HG03066 (cell line): ENCODE results near the gene DOCK7.
A peak's percentile ranks its signal among the peaks of the same experiment; 100 is the strongest.
"Not testable (repeated sequence)": the region's sequence is repeated elsewhere in the genome, so short reads cannot be mapped to it uniquely, and the experiment has no call there.

Experiments used
- ATAC-seq: cut with Tn5 transposase; IDR thresholded peaks from one replicate; pipeline ENCODE4 v1.9.1; 2021; ENCODE audit warnings: low read depth; ENCODE audit not compliant: unreplicated experiment

The DOCK7 gene

DNA sequence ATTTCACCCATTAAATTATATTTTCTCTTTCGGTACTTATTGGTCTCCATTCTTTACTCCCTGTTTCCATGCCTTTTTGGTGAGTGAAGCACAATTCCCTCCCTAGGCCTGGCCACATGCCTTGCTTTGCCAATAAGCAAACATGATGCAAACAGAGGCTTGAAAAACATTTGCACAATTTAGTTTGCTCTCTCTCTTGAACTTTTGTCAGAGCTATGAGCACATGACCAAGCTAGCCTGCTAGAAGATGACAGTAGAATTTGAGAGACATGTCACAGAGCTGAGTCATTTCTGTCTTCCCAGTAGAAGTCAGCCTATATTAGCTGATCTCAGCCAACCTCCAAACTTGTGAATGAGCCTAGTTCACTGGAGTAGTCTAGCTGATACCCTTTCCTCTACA, 66.3 kb downstream of the DOCK7 start:
- ATAC-seq = peak; percentile 90

DNA sequence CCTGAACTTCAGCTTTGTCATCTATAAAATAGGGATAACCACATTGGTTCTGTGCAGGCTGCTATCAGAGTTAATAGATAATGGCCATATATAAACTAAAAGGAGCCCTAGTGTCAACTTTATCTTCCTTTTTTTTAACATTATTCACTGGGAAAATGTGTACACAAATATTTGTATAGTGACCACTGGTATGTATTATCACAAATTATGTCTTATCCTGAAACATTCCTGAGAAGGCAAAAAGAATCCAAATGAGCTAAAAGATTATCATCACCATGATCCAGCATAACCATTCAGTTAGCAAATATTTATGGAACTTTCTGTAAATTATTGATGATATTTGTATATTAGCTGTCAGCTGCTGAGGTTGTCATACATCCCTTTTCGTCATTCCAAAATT, 74.3 kb downstream of the DOCK7 start:
- no peak for ATAC-seq

DNA sequence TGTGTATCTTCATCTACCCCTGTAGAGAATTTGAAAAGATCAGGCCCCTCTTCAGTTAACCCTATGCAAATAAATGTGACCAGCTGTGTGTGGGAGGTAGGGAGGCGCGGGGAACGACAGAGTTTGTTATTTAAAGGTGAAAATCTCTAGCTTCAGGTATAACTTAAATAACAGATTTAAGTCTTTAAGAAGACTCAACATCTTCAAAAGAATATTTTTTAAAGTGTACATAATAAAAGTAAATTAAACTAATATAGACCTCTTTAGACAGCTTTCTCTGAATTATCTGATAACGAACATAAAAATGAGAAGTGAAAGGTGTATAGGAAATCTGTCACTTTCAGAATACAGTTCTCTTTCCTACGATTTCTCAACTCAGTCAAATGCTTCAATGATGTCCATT, 74.9 kb downstream of the DOCK7 start:
- ATAC-seq = peak; percentile 95

DNA sequence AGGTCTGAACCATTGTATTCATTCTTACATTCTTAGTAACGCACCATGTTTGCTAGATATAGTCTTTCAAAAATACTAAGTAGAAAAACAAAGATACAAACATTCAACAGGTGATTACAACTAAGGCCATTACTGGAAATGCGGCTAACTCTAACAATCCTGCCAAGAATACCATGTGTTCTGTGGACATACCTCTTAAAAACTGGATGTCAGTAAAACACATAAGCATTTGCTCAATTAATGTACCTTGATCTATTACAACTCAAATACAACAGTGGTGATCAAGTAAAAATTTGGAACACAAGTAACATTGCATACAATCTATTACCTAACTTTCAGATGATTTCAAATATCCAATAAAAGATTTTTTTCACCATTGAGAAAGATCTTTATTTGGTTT, 75.4 kb downstream of the DOCK7 start:
- no peak for ATAC-seq

DNA sequence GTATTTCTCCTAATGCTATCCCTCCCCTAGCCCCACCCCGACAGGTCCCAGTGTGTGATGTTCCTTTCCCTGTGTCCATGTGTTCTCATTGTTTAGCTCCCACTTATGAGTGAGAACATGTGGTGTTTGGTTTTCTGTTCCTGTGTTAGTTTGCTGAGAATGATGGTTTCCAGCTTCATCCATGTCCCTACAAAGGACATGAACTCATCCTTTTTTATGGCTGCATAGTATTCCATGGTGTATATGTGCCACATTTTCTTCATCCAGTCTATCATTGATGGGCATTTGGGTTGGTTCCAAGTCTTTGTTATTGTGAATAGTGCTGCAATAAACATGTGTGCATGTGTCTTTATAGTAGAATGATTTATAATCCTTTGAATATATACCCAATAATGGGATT, 77.6 kb downstream of the DOCK7 start:
- not testable (repeated sequence) for ATAC-seq

DNA sequence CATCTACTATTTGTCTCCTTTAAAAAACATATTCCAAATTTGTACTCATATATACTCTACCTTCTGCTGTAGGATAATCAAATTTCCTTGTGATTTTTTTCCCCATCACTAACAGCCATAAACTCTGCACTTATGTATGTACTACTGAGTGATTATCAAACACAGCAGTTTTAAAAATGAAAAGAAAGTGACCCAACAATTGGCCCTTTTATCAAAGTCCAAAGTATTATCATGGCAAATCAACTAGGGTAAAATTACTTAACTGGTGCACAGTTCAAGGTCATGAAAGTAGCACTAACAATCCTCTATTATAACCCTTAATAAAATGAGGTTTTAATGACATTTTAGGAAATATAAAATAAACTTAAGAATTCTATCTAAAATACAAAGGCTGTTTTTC, 79.3 kb downstream of the DOCK7 start:
- no peak for ATAC-seq

DNA sequence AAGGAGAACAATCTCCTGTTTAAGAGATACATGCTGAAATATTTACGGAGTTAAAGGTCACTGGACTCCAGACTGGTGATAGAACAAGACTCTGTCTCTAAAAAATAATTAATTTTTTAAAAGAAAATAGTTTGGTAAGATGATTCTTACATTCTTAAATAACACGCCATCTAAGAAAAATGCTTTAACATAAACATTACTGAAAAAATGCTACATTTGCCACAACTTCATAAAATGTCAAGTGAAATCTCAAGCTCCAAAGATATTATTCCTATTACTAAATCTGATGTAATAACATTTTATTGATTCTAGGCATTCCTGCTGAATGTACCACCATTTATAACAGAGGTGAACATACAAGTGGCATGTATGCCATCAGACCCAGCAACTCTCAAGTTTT, 86.7 kb downstream of the DOCK7 start:
- no peak for ATAC-seq

DNA sequence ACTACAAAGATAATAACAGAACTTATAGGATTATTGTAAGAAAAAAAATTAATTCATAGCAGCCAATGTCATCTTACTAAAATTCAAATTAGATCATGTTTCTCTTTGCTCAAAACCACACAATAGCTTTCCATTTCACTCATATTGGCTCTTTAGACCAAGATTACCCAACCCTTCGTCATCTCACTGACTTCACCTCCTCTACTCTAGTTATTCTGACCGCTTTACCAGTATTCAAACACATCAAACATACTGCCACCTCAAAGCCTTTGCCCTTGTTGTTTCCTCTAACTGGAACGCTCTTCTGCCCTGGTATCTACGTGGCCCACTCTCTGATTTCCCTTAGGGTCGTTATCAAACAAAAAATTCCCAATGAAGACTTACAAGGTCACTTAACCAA, 89.1 kb downstream of the DOCK7 start:
- no peak for ATAC-seq

DNA sequence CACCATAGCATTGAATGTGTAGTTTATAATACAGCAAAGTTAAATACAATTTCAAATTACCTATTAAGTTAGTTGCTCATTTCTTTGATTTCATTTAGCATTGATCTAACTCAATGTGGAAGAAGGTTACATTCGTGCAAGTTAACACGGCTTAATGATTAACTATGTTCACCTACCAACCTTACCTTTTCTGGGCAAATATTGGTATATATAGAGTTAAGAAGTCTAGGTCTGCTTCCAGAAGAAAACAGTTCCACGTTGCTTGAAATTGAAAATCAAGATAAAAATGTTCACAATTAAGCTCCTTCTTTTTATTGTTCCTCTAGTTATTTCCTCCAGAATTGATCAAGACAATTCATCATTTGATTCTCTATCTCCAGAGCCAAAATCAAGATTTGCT, 90.9 kb downstream of the DOCK7 start, which contains the start of gene ANGPTL3:
ANGPTL3 (plus strand) TSS at position 240 of the 400 bp plus-strand sequence; CDS start at position 287, 47 bp downstream.
- ATAC-seq = no peak

DNA sequence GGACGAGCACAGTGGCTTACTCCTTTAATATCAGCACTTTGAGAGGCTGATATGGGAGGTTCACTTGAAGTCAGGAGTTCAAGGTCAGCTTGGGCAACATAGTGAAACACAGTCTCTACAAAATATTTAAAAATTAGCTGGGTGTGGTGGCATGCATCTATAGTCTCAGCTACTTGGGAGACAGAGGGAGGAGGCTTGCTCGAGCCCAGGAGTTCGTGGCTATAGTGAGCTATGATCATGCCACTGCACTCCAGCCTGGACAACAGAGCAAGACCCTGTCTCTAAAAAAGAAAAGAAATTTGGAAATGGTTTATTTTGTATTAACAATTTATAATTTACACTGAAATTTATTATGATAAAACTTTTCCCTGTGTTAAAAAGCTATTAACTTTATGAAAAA, 92.5 kb downstream of the DOCK7 start:
- ATAC-seq = no peak

DNA sequence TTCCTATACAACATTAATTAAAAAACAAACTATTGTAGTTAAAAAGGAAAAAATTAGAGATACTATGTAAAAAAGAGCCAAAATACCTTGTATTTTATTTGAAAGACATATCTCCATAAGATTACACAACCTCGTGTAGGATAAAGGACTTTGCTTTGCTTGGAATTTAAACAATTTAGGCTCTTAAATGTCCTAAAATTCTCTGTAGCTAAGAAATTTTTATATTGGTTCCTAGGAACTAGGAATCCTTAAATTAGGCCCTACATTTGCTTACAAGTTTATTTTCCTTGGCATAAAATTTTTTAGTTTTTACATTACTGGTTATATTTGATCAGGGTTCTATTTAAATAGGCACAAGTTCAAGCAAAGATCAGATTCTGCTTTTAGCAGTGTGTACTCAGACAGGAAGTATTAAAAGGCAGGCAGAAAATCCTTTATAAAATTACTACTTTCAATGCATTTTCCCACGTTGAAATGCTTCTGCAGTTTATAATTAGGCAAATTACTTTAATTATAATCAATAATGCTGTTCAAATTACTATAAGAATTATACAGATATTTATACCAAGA, 94.3 kb downstream of the DOCK7 start:
- no peak for ATAC-seq

DNA sequence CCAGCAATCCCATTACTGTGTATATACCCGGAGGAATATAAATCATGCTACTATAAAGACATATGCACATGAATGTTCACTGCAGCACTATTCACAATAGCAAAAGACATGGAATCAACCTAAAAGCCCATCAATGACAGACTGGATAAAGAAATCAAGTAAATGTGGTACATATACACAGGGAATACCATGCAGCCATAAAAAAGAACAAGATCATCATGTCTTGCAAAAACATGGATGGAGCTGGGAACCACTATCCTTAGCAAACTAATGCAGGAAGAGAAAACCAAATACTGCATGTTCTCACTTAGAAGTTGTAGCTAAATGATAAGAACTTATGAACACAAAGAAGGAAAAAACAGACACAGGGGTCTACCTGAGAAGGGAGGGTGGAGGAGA, 97.2 kb downstream of the DOCK7 start:
- no peak for ATAC-seq

DNA sequence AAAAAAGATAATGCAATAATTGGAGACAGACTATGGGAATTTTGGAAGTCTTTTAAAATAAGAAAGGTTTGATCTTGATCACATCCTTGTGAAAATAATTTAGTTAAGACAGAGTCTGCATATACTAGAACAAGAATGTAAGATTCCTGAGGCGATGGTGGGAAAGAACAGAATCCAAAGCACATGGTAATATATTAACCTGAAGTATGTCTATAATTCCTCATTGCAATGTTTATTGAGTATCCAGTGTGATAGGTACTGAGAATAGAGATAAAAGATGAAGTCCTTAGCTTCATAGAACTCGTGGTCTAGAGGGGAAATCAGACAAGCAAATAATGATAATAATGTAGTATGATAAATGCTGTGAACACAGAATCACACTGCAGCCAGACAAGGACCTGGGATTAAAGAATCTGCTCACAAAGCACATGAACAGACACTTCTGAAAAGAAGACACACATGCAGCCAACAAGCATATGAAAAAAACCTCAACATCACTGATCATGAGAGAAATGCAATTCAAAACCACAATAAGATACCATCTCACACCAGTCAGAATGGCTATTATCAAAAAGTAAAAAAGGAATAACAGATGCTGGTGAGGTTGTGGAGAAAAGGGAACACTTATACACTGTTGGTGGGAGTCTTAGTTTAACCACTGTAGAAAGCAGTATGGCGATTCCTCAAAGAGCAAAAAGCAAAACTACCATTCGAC, 97.8 kb downstream of the DOCK7 start:
- ATAC-seq = no peak

DNA sequence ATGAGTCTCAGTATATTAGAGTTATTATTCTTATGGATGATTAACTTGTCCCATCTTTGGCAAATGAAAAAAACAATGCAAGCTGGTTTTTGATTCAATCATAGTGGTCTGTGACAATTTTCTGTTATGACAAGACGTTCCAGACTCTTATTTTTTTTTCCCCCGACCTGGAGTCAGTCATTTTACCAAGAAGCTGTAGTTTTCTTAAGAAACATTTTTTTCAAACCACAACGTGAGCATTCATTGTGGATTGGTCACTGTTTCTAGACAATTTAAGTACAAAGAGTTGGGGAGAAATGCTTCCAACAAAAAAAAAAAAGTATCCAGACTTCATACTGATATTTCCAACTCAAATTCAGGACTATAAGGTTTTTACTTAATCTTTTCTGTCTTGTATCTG, 98.9 kb downstream of the DOCK7 start:
- no peak for ATAC-seq

DNA sequence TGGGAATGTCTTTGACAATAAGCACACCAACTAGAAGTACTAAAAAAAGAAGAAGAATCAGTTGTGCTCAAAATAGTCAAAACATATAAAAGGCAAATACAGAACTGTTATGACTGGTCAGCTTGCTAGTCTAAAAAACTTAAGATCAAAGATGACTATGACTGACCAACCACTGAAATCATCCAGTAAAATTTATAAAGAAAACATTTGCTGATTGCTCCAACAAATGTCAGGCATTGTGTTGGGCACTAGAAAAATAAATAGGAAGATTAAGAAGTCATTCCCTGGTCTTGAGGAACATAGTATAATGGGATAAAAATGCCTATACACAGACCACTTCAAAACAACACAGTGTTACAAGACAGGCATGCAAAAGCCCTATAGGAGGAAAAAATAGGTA, 100.2 kb downstream of the DOCK7 start:
- ATAC-seq = no peak

DNA sequence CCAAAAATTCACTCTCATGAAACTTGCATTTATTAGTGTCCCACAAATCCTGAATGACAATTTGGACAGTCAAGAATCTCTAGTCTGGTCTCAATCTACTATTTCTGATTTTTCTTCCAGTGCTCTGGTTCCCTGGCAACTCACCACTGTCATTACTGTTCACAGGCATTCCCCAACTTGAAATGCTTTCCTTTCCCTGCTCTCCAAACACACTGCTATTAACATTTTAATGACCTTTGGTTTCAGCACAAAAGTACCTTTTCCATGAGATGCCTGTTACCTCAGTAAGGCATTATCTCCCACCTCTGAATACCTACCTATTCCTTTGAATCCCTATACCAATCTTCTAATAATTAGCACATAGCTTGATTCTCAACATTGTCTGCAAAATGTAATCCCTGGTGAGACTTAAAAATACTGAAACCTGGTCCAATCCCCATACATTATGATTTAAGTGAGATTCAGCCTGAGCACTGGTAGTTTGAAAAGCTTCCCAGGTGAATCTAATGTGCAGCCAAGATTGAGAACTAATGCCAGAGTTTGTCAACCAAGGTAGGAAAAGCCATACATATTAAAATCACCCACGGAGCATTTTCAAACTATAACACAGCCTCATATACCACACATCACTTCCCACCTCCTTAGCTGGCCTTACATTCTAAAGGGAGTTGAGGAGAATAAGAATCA, 102.6 kb downstream of the DOCK7 start:
- ATAC-seq = no peak

DNA sequence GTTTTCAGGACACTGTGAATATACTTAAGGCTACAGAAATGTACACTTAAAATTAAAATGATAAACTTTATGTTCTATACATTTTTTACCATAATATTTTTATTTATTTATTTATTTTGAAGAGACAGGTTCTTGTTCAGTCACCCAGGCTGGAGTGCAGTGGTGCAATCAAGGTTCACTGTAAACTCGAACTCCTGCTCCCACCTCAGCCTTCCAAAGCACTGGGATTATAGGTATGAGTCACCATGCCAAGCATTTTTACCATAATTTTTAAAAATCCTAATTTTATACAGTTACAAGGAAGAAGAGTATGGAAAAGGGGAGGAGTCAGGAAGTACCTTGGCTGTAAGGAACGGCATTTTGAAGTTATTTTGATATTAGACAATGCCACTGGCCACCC, 114.5 kb downstream of the DOCK7 start:
- no peak for ATAC-seq

DNA sequence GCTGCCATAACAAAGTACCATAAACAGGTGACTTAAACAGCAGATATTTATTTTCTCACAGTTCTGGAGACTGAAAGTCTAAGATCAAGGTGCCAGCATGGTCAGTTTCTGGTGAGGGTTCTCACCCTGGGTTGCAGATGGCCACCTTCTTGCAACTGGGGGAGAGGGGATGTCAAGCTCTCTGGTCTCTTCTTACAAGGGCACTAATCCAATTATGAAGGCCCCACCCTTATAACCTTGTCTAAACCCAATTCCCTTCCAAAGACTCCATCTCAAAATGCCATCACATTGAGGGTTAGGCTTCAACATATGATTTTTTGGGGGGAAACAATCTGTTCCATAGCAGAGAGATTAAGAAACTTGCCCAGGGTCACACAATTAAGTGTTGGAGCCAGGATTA, 115.7 kb downstream of the DOCK7 start:
- ATAC-seq = no peak

DNA sequence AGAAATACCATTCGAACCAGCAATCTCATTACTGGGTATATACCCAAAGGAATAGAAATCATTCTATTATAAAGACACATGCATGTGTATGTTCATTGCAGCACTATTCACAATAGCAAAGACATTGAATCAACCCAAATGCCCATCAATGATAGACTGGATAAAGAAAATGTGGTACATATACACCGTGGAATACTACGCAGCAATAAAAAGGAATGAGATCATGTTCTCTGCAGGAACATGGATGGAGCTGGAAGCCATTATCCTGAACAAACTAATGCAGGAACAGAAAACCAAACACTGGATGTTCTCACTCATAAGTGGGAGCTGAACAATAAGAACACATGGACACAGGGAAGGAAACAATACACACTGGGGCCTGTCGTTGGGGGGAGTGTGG, 116.7 kb downstream of the DOCK7 start:
- not testable (repeated sequence) for ATAC-seq

DNA sequence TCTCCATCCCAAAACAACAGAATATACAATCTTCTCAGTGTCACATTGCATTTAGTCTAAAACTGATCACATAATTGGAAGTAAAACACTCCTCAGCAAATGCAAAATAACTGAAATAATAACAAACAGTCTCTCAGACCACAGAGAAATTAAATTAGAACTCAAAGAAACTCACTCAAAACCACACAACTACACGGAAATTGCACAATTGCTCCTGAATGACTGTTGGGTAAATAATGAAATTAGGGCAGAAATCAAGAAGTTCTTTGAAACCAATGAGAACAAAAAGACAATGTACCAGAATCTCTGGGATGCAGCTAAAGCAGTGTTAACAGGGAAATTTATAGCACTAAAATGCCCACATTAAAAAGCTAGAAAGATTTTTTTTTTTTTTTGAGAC, 120.3 kb downstream of the DOCK7 start:
- ATAC-seq = not testable (repeated sequence)

DNA sequence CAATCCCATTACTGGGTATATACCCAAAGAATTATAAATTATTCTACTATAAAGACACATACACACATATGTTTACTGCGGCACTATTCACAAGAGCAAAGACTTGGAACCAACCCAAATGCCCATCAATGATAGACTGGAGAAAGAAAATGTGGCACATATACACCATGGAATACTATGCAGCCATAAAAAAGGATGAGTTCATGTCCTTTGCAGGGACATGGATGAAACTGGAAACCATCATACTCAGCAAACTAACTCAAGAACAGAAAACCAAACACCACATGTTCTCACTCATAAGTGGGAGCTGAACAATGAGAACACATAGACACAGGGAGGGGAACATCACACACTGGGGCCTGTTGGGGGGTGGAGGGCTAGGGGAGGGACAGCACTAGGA, 121.0 kb downstream of the DOCK7 start:
- not testable (repeated sequence) for ATAC-seq

DNA sequence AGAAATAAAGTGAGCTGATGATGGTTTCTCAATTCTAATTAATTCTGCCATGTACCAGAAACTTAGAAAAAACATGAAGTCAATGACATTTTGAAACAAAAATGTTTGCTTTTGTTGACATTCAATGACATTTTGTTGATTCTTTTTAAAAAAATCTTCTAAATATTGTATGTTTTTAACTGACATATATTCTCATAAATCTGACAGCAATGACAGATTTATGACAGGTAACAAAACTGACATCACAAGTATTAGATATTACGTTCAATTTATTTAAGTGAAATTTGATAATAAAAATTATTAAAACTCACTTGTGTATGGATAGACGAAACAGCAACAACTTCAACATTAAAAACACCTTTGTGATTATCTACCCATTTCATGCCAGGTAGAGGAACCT, 126.9 kb downstream of the DOCK7 start:
- ATAC-seq = no peak
